GM13977 (cell line): Measurements from ENCODE around the gene SLC6A1.
"Not testable (repeated sequence)": the region's sequence is repeated elsewhere in the genome, so short reads cannot be mapped to it uniquely, and the experiment has no call there.

Source experiments
- DNase-seq: peaks from one replicate; pipeline ENCODE4 v3.0.0; 2012; ENCODE audit warnings: low spot score
- in situ Hi-C: fragments of 300-500 bp; cut with MboI; formaldehyde crosslinking; loops from one replicate; pipeline ENCODE4 v1.12.0; 2022; ENCODE audit warnings: low sequenced_read_pairs, low pct_unique_long_range_greater_than_20kb, mixed read lengths, inconsistent platforms; ENCODE audit not compliant: unreplicated experiment
- TF ChIP-seq, protein P1 (sequence below): IDR thresholded peaks from 2 replicates; pipeline ENCODE4 v1.5.1; 2012; ENCODE audit warnings: mild to moderate bottlenecking, control low read depth; ENCODE audit not compliant: insufficient read depth; ENCODE audit errors: extremely low read depth, missing control alignments

The SLC6A1 gene

GRCh38 chr3:11074451-11074850 is 81.9 kb downstream of the SLC6A1 start:
- TF ChIP-seq, protein P1, sequence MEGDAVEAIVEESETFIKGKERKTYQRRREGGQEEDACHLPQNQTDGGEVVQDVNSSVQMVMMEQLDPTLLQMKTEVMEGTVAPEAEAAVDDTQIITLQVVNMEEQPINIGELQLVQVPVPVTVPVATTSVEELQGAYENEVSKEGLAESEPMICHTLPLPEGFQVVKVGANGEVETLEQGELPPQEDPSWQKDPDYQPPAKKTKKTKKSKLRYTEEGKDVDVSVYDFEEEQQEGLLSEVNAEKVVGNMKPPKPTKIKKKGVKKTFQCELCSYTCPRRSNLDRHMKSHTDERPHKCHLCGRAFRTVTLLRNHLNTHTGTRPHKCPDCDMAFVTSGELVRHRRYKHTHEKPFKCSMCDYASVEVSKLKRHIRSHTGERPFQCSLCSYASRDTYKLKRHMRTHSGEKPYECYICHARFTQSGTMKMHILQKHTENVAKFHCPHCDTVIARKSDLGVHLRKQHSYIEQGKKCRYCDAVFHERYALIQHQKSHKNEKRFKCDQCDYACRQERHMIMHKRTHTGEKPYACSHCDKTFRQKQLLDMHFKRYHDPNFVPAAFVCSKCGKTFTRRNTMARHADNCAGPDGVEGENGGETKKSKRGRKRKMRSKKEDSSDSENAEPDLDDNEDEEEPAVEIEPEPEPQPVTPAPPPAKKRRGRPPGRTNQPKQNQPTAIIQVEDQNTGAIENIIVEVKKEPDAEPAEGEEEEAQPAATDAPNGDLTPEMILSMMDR = no peak
- in situ Hi-C loops = no loop called here

GRCh38 chr3:11075122-11075521 is 82.6 kb downstream of the SLC6A1 start:
- DNase-seq, in situ Hi-C loops: not testable (repeated sequence)

More at GRCh38 chr3:11074451-11074850, 81.9 kb downstream of the SLC6A1 start:
- DNase-seq = no peak

- TF ChIP-seq, protein P1 = no peak
- in situ Hi-C loops = no loop called here
- DNase-seq = no peak
Measured at GRCh38 chr3:11076711-11077110, 84.2 kb downstream of the SLC6A1 start.

DNA sequence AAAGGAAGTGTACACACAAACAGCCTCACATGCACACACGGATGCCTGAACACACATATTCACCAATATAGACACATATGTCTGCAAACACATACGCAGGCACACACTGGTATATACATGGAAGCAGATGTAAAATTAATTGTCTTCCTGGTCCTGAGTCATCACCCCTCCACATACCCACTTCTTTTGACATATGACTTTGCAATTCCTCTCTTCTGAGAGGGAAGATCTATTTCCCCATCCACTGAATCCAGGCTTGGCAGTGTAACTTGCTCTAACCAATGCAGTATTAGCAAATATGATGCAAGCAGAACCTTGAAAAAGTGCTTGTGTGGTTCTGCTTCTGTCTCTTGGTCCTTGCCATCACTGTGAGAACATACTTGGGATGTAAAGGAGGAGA is 84.9 kb downstream of the SLC6A1 start:
- DNase-seq = no peak
- TF ChIP-seq, protein P1 = no peak
- in situ Hi-C loops = no loop called here

GRCh38 chr3:11078826-11079515 is 86.4 kb downstream of the SLC6A1 start:
- no peak for DNase-seq
- in situ Hi-C loops = no loop called here
- TF ChIP-seq, protein P1 = no peak

- in situ Hi-C loops = no loop called here
- TF ChIP-seq, protein P1 = no peak
- DNase-seq = no peak
Measured at GRCh38 chr3:11080492-11080891, 87.9 kb downstream of the SLC6A1 start.

DNA sequence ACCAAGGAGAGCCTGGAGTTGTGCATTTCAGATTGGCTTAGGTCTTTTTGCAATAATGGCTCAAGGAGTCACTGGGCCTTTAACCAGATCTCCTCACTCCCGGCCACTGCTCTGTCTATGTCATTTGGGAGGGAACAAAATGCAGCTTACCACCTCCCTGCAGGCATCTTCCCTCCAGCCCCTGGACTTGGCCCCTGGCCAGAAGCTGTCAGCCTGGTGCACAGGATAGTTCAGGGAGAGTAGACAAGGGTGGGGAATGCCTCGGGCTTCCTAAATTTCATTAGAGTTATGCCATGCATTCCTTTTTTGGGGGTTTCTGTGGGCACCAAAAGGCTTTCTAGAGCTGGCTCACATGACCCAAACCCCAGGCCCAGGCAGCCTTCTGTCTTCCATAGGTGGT is 91.5 kb downstream of the SLC6A1 start:
- no peak for DNase-seq

More for the DNA sequence above, 91.5 kb downstream of the SLC6A1 start:
- TF ChIP-seq, protein P1 = no peak
- in situ Hi-C loops = no loop called here
